OCI-LY3 (cell line): Measurements from ENCODE around the gene FADS3.

Experiments
- EZH2phosphoT487 ChIP-seq: fragments of 200-600 bp; shearing (Covaris generic); IDR thresholded peaks from 2 replicates; pipeline ENCODE4 v1.6.1; 2018; ENCODE audit warnings: antibody characterized with exemption, mixed run types, low read depth
- TF ChIP-seq, protein P1 (sequence below): fragments of 200-600, 300-600 bp; sonication (generic); IDR thresholded peaks from 2 replicates; pipeline ENCODE4 v1.5.1; 2014; ENCODE audit warnings: antibody characterized with exemption, low read length, low read depth

DNA sequence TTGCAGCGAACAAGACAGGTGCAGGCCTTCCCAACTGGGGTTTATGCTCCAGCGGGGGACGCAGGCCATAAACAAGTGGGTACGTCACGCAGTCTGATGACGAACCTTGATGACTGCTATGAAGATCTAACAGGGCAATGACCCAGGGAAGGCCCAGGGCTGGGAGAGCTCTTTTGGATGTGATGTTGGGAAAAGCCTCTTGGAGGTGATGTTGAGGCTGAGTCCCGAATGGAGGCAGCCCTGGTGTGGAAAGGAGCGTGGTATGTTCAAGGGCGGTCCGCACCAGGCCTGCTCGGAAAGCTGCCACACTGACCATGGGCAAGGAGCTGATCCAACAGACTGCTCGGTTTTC is 57.4 kb downstream of the FADS3 start:
- TF ChIP-seq, protein P1, sequence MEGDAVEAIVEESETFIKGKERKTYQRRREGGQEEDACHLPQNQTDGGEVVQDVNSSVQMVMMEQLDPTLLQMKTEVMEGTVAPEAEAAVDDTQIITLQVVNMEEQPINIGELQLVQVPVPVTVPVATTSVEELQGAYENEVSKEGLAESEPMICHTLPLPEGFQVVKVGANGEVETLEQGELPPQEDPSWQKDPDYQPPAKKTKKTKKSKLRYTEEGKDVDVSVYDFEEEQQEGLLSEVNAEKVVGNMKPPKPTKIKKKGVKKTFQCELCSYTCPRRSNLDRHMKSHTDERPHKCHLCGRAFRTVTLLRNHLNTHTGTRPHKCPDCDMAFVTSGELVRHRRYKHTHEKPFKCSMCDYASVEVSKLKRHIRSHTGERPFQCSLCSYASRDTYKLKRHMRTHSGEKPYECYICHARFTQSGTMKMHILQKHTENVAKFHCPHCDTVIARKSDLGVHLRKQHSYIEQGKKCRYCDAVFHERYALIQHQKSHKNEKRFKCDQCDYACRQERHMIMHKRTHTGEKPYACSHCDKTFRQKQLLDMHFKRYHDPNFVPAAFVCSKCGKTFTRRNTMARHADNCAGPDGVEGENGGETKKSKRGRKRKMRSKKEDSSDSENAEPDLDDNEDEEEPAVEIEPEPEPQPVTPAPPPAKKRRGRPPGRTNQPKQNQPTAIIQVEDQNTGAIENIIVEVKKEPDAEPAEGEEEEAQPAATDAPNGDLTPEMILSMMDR = no peak
- no peak for TF ChIP-seq EZH2phosphoT487
